ENCODE results near the gene TMEM140.

- no peak for TF ChIP-seq ARNTL (CRISPR knock-in tag; IDR thresholded peaks at IDR 0.05; ENCODE audit: borderline replicate concordance, low read depth)
- no peak for TF ChIP-seq BACH2 (CRISPR knock-in tag; IDR thresholded peaks at IDR 0.05; ENCODE audit: borderline replicate concordance)
- TF ChIP-seq, protein P1, sequence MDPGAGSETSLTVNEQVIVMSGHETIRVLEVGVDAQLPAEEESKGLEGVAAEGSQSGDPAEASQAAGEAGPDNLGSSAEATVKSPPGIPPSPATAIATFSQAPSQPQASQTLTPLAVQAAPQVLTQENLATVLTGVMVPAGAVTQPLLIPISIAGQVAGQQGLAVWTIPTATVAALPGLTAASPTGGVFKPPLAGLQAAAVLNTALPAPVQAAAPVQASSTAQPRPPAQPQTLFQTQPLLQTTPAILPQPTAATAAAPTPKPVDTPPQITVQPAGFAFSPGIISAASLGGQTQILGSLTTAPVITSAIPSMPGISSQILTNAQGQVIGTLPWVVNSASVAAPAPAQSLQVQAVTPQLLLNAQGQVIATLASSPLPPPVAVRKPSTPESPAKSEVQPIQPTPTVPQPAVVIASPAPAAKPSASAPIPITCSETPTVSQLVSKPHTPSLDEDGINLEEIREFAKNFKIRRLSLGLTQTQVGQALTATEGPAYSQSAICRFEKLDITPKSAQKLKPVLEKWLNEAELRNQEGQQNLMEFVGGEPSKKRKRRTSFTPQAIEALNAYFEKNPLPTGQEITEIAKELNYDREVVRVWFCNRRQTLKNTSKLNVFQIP (CRISPR knock-in tag; IDR thresholded peaks at IDR 0.05; ENCODE audit: borderline replicate concordance, low read depth), result no peak
- TF ChIP-seq RARB (CRISPR knock-in tag; IDR thresholded peaks at IDR 0.05), result no peak
- TF ChIP-seq PATZ1 (CRISPR knock-in tag; IDR thresholded peaks at IDR 0.05; ENCODE audit: borderline replicate concordance), result no peak
- TF ChIP-seq, protein P2, sequence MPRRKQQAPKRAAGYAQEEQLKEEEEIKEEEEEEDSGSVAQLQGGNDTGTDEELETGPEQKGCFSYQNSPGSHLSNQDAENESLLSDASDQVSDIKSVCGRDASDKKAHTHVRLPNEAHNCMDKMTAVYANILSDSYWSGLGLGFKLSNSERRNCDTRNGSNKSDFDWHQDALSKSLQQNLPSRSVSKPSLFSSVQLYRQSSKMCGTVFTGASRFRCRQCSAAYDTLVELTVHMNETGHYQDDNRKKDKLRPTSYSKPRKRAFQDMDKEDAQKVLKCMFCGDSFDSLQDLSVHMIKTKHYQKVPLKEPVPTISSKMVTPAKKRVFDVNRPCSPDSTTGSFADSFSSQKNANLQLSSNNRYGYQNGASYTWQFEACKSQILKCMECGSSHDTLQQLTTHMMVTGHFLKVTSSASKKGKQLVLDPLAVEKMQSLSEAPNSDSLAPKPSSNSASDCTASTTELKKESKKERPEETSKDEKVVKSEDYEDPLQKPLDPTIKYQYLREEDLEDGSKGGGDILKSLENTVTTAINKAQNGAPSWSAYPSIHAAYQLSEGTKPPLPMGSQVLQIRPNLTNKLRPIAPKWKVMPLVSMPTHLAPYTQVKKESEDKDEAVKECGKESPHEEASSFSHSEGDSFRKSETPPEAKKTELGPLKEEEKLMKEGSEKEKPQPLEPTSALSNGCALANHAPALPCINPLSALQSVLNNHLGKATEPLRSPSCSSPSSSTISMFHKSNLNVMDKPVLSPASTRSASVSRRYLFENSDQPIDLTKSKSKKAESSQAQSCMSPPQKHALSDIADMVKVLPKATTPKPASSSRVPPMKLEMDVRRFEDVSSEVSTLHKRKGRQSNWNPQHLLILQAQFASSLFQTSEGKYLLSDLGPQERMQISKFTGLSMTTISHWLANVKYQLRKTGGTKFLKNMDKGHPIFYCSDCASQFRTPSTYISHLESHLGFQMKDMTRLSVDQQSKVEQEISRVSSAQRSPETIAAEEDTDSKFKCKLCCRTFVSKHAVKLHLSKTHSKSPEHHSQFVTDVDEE (CRISPR knock-in tag; IDR thresholded peaks at IDR 0.05), result no peak
- TF ChIP-seq ZNF565 (CRISPR knock-in tag; conservative IDR thresholded peaks at IDR 0.05; ENCODE audit: low read depth), result no peak
- no peak for TF ChIP-seq GLIS3 (CRISPR knock-in tag; IDR thresholded peaks at IDR 0.05)
- TF ChIP-seq CSRNP3 (CRISPR knock-in tag; IDR thresholded peaks at IDR 0.05), result no peak
Observed at GRCh38 chr7:135207406-135208101, 59.7 kb downstream of the TMEM140 start.
